HG03025 (cell line): ENCODE results near the gene MAML3.

ENCODE experiments used
- ATAC-seq: cut with Tn5 transposase; IDR thresholded peaks from one replicate; pipeline ENCODE4 v1.9.1; 2021; ENCODE audit warnings: mild to moderate bottlenecking, moderate library complexity; ENCODE audit not compliant: unreplicated experiment, low FRiP score

Gene MAML3

GRCh38 chr4:139828966-139829664 lies 324.9 kb downstream of the MAML3 start:
- no peak for ATAC-seq

GRCh38 chr4:139826426-139826825 lies 327.6 kb downstream of the MAML3 start:
- ATAC-seq, result no peak

GRCh38 chr4:139825523-139826014 lies 328.4 kb downstream of the MAML3 start:
- no peak for ATAC-seq

- ATAC-seq, result no peak
These were observed 329.0 kb downstream of the MAML3 start for GRCh38 chr4:139824882-139825522.

GRCh38 chr4:139823746-139824145 lies 330.2 kb downstream of the MAML3 start:
- no peak for ATAC-seq

GRCh38 chr4:139823345-139823744 lies 330.6 kb downstream of the MAML3 start:
- no peak for ATAC-seq

- ATAC-seq, result no peak
These were observed 331.6 kb downstream of the MAML3 start for GRCh38 chr4:139822391-139822790.

GRCh38 chr4:139819082-139819481 lies 334.9 kb downstream of the MAML3 start:
- no peak for ATAC-seq

GRCh38 chr4:139817657-139818452 lies 336.1 kb downstream of the MAML3 start:
- no peak for ATAC-seq

- ATAC-seq, result no peak
These were observed 337.1 kb downstream of the MAML3 start for GRCh38 chr4:139816856-139817255.

GRCh38 chr4:139815778-139816601 lies 338.0 kb downstream of the MAML3 start:
- ATAC-seq, result no peak

GRCh38 chr4:139814323-139815015 lies 339.5 kb downstream of the MAML3 start:
- no peak for ATAC-seq

- ATAC-seq, result no peak
These were observed 340.1 kb downstream of the MAML3 start for GRCh38 chr4:139813881-139814280.

- no peak for ATAC-seq
These were observed 343.3 kb downstream of the MAML3 start for GRCh38 chr4:139810710-139811109.

GRCh38 chr4:139809757-139810140 lies 344.2 kb downstream of the MAML3 start:
- ATAC-seq, result no peak

GRCh38 chr4:139808808-139809756 lies 344.9 kb downstream of the MAML3 start:
- no peak for ATAC-seq

GRCh38 chr4:139808381-139808807 lies 345.6 kb downstream of the MAML3 start:
- ATAC-seq, result no peak

- no peak for ATAC-seq
These were observed 346.5 kb downstream of the MAML3 start for GRCh38 chr4:139807483-139807882.

GRCh38 chr4:139806929-139807328 lies 347.1 kb downstream of the MAML3 start:
- ATAC-seq, result no peak
